NCI-H187 (cell line): ENCODE measurements around the gene PATZ1.
"Not testable (repeated sequence)": the region's sequence is repeated elsewhere in the genome, so short reads cannot be mapped to it uniquely, and the experiment has no call there.

Experiments
- DNase-seq, 2 experiments: peaks; one replicate each; lab custom pipeline; 2025; lab: John Stamatoyannopoulos, UW

Gene PATZ1, protein sequence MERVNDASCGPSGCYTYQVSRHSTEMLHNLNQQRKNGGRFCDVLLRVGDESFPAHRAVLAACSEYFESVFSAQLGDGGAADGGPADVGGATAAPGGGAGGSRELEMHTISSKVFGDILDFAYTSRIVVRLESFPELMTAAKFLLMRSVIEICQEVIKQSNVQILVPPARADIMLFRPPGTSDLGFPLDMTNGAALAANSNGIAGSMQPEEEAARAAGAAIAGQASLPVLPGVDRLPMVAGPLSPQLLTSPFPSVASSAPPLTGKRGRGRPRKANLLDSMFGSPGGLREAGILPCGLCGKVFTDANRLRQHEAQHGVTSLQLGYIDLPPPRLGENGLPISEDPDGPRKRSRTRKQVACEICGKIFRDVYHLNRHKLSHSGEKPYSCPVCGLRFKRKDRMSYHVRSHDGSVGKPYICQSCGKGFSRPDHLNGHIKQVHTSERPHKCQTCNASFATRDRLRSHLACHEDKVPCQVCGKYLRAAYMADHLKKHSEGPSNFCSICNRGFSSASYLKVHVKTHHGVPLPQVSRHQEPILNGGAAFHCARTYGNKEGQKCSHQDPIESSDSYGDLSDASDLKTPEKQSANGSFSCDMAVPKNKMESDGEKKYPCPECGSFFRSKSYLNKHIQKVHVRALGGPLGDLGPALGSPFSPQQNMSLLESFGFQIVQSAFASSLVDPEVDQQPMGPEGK

DNA sequence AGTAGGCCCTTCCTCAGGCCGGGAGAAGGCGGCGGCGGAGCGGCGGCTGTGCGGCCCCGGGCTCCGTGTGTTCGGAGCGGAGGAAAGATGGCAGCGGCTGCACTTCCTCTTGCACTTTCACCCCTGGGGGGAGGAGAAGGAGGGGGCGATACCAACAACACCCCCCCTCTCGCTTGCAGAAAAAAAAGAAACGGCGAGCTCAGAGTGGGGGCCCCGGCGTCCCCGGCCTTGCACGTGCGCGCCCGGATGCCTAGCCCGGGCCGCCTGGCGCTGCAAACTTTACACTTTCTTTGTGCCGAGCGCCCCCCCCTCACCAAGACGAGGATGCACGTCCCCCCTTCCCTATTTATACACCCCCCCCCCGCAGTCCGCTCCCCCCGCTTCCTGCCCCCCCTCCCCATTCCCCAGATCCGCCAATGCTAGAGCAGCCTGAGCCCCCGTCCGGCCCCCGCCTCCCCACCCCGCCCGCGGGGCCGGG lies at the start of gene PATZ1:
PATZ1 (minus strand) TSS at position 92 of the 478 bp plus-strand sequence. CDS start 744 bp downstream, outside the sequence.
- peak; percentile 19 to 59 for DNase-seq

GRCh38 chr22:31394326-31394725 lies 48.2 kb upstream of the PATZ1 start:
- DNase-seq = no peak

DNA sequence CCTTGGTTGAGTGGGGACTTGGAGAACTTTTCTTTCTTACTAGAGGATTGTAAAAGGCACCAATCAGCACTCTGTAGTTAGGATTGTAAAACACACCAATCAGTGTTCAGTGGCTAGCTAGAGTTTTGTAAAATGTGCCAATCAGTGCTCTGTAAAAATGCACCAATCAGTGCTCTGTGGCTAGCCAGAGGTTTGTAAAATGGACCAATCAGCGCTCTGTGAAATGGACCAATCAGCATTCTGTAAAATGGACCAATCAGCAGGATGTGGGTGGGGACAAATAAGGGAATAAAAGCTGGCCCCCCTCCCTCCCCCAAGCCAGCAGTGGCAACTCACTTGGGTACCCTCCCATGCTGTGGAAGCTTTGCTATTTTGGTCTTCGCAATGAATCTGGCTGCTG lies 47.7 kb upstream of the PATZ1 start:
- no peak for DNase-seq

DNA sequence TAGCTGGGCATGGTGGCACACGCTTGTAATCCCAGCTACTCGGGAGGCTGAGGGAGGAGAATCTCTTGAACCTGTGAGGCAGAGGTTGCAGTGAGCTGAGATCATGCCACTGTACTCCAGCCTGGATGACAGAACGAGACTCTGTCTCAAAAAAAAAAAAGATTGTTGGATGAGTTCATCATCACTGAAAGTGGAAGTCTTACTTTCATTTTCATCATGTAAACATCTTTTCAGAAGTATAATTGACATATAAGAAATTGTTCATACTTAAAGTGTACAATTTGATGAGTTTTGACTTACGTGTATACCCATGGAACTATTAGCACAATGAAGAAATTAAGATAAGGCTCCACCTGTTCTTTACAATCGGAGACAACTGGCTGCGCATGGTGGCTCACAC lies 32.5 kb upstream of the PATZ1 start:
- not testable (repeated sequence) for DNase-seq

DNA sequence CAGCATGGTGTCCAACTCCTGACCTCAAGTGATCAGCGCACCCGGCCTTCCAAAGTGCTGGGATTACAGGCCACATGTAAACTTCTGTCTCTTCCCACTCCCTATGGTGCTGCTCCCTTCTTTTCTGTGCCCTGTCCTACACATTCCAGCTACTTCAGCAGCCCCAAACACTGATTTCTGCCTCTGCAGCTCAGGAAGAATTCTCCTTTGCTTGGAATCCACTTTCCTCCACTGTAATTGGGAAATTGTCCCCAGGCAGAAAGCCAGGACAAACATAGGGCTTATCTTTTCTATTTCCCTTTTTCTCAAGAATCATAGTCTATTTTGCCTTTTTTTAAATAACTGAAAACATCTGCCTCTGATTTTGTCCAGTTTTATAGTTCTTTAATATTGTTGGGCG lies 32.0 kb upstream of the PATZ1 start:
- DNase-seq = no peak

DNA sequence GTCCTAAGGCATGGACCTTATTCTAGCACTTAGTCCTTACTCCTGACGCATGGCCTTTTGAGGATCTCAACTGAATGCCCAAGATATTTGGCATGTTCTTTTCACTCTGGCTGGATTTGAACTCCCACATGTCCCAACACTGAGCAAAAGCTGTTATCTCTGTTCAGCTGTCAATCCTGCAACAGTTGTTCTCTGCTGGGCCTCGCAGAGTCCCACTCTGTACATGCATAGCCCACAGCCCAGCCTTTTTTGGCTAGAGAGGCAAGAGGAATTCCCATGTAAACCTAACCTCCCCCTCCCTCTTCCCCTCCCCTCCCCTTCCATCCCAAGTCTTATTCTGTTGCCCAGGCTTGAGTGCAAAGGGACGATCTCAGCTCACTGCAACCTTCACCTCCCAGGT lies 31.5 kb upstream of the PATZ1 start:
- DNase-seq = no peak

GRCh38 chr22:31367426-31367825 lies 21.3 kb upstream of the PATZ1 start:
- no peak for DNase-seq

DNA sequence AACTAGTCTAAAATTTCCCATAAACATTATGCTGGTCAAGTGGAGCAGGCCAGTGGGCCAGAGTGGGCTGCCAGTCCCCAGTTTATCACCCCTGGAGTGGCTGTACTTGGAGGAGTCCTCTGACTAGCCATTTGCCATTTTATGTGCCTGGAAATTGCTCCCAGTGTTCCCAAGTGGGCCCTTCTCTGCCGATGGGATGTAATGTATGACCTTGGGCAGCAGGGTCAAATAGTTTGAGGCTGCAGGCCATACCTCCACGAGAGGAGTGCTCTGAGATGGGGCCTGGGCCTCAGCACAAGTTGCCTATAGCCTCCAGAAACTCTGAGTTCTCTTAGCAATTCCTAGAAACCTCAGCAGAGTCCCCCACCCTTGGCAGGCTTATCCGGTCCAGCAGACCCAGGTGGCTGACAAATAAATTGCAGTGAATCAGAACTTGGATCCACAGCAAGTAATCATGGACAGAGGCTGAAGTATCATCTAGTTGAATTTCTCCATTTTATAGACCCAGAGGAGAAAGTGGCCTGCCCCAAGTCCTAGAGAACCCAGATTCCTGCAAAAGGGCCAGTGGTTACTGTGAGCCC lies 17.8 kb upstream of the PATZ1 start:
- DNase-seq = no peak

DNA sequence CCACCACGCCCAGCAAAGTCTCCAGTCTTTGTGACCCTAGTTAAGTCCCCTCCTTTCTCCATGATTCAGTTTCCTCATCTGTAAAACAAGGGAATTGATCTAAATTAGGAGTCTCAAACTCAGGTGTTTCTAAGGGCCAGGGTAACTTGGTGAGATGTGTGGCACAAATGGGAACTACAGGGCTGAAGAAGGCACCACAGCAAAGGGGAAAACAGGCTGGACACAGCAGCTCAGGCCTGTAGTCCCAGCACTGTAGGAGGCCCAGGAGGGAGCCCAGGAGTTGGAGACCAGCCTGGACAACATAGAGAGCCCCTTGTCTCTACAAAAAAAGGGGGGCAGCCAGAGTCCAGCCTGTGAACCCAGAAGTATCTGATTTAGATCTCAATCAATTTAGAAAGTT lies 15.6 kb upstream of the PATZ1 start:
- no peak for DNase-seq

DNA sequence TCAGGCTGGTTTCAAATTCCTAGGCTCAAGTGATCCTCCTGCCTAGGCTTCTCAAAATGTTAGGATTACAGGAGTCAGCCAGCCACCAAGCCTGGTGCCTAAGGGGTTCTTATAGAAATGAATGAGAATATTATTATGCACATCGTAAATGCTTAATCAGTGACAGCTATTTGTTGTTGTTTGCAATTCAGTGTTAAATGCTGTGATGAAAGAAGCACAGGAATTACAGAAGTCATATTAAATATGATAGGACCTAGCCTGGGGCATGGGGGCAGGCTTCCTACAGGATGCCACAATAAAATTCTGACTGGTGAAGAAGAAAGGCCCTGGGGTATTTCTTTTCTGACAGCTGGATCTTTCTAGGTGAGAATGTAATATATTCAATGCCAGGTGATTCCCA lies 13.9 kb upstream of the PATZ1 start:
- no peak for DNase-seq

DNA sequence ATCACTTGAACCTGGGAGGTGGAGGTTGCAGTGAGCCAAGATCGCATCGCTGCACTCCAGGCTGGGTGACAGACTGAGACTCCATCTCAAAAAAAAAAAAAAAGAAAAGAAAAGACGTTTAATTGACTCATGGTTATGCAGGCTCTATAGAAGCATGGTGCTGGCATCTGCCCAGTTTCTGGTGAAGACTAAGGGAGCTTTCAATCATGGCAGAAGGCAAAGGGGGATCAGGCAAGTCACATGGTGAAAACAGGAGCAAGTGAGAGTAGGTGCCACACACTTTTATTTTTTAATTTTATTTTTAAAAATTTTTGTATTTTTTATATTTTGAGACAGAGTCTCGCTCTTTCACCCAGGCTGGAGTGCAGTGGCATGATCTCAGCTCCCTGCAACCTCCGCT lies 8.4 kb upstream of the PATZ1 start:
- no peak for DNase-seq

DNA sequence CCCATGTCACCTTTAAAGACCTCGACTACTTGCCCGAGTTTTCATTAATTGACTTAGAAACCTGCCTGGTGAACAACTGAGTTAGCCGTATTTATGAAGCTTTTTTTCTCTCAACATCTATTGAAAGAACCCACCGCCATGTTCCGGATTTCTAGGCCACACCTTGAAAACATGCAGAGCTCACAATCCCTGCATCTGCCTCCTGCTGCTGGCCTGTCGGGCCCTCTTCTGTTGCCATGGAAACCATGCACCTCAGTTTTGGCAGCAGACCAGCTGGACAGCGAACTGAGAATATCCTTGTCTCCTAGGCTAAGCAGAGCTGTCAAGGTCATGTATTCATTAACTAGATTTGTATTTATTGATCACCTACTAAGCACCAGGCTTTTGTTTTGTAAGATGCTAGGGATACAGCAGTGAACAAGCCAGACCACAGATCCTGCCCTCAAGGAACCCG lies 4.3 kb upstream of the PATZ1 start:
- peak in 1 of 2 experiments; percentile 8 for DNase-seq

DNA sequence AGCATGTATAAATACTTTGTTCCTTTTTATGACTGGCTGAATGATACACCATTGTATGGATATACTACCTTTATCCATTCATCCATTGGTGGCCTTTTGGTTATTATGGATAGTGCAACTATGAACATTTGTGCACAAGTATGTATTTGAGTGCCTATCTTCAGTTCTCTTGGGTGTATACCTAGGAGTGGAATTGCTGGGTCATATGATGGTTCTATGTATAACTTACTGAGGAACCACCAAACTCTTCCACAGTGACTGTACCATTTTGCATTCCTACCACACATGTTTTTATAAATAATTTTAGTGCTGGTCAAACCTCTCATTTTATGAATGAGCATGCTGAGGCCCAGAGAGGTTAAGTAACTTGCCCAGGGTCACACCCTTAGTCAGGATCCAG lies 3.8 kb upstream of the PATZ1 start:
- no peak for DNase-seq

- DNase-seq = no peak
Observed at GRCh38 chr22:31348766-31349165, 2.6 kb upstream of the PATZ1 start.

- not testable (repeated sequence) for DNase-seq
Observed at GRCh38 chr22:31348009-31348337, 1.8 kb upstream of the PATZ1 start.

GRCh38 chr22:31347251-31348008 lies 1.3 kb upstream of the PATZ1 start:
- no peak for DNase-seq

- DNase-seq = no peak
Observed at GRCh38 chr22:31346733-31347250, 646 bp upstream of the PATZ1 start.

DNA sequence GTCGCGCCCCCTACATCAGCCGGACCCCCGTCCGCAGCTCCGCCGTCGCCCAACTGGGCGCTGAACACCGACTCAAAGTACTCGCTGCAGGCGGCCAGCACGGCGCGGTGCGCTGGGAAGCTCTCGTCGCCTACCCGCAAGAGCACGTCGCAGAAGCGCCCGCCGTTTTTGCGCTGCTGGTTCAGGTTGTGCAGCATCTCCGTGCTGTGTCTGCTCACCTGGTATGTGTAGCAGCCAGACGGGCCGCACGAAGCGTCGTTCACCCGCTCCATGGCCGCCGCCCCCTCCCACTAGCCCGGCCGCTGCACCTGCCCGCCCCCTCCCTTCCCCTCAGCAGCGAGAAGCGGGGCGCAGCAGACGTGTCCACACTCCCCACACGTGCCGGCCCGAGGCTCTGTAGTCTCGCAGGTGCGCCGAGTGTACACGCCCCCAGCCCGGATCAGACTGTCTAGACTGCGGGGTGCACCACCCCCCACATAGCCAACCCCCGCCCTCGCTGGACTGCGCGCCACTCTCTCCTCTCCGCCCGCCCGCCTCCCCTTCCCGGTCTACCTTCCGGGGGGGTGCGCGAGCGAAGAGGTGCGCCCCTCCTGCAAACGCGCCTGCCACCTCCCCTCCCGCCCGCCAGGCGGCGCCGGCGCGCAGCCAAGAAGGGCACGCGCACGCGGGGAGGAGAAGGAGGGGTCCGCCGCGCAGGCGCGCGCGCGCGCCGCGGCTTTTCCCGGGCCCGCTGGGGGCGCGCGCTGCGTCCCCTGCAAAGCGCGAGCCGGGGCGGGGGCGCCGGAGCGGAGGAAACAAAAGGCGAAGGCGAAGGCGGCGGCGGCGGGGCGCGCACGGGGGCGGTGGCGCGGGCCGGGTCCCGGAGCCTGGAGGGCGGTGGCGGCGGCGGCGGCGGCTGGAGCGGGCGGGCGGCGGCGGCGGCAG lies 553 bp downstream of the PATZ1 start:
- DNase-seq = peak; percentile 7 to 67

GRCh38 chr22:31344578-31345330 lies 1.4 kb downstream of the PATZ1 start:
- no peak for DNase-seq

DNA sequence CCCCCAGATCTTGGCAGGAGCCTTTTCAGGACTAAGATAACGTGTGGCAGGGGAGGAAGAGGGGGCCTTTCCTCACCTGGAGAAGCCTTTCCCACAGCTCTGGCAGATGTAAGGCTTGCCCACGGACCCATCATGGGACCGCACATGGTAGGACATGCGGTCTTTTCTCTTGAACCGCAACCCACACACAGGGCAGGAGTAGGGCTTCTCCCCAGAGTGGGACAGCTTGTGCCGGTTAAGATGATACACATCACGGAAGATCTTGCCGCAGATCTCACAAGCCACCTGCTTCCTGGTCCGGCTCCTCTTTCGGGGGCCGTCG lies 1.9 kb downstream of the PATZ1 start:
- no peak for DNase-seq
